ENCODE data around the gene SWI5.

GRCh38 chr9:128276574-128277270, 646 bp downstream of the SWI5 start:
- TF ChIP-seq CTCF (IDR thresholded peaks at IDR 0.05) (no peak), POLR2A (IDR thresholded peaks at IDR 0.05) (no peak)
